ENCODE measurements around the gene SLC43A1.

GRCh38 chr11:57438345-57439285 lies 76.9 kb downstream of the SLC43A1 start:
- TF ChIP-seq POLR2A (IDR thresholded peaks at IDR 0.05) (no peak), CTCF (IDR thresholded peaks at IDR 0.05) (no peak)
